ENCODE measurements around the gene ATP1A4.

ATP1A4 gene

GRCh38 chr1:160204526-160205241 lies 53.3 kb downstream of the ATP1A4 start:
- in situ Hi-C loops (cut with HindIII; ENCODE audit: low sequenced_read_pairs), result no loop called here
- DNase-seq (ENCODE audit: low read depth, low spot score), result no peak
- H3K4me3 ChIP-seq (ENCODE audit: low read depth, low read length), result peak overlapping the region; percentile 33
- no peak for TF ChIP-seq CTCF (IDR thresholded peaks at IDR 0.05; ENCODE audit: low read depth, low read length)

GRCh38 chr1:160205242-160206035 lies 54.0 kb downstream of the ATP1A4 start, which contains the start of gene PEA15:
TSS of gene PEA15 (plus strand) at chr1:160205384. CDS start at chr1:160211545, 6,161 bp downstream.
- in situ Hi-C loops (cut with HindIII; ENCODE audit: low sequenced_read_pairs), result no loop called here
- H3K4me3 ChIP-seq (ENCODE audit: low read depth, low read length), result peak within 1 kb of the TSS; percentile 96
- TF ChIP-seq CTCF (IDR thresholded peaks at IDR 0.05; ENCODE audit: low read depth, low read length), result no peak
- peak; percentile 67 for DNase-seq (ENCODE audit: low read depth, low spot score)

- H3K4me3 ChIP-seq (ENCODE audit: low read depth, low read length), result peak overlapping the region; percentile 96
- TF ChIP-seq CTCF (IDR thresholded peaks at IDR 0.05; ENCODE audit: low read depth, low read length), result no peak
- in situ Hi-C loops (cut with HindIII; ENCODE audit: low sequenced_read_pairs), result no loop called here
- DNase-seq (ENCODE audit: low read depth, low spot score), result peak; percentile 38
Observed at GRCh38 chr1:160206036-160206389, 54.6 kb downstream of the ATP1A4 start.

- in situ Hi-C loops (cut with HindIII; ENCODE audit: low sequenced_read_pairs), result no loop called here
- peak; percentile 85 for DNase-seq (ENCODE audit: low read depth, low spot score)
- TF ChIP-seq CTCF (IDR thresholded peaks at IDR 0.05; ENCODE audit: low read depth, low read length), result no peak
- H3K4me3 ChIP-seq (ENCODE audit: low read depth, low read length), result peak overlapping the region; percentile 96
Observed at GRCh38 chr1:160206421-160207117, 55.2 kb downstream of the ATP1A4 start.

GRCh38 chr1:160207118-160207650 lies 55.8 kb downstream of the ATP1A4 start:
- DNase-seq (ENCODE audit: low read depth, low spot score), result no peak

More at GRCh38 chr1:160207118-160207650, 55.8 kb downstream of the ATP1A4 start:
- peak overlapping the region; percentile 96 for H3K4me3 ChIP-seq (ENCODE audit: low read depth, low read length)
- TF ChIP-seq CTCF (IDR thresholded peaks at IDR 0.05; ENCODE audit: low read depth, low read length), result no peak
- in situ Hi-C loops (cut with HindIII; ENCODE audit: low sequenced_read_pairs), result no loop called here
